Immature natural killer cell (primary cell): ENCODE data around the gene ALK. TPM values are rescaled to one million over a fixed set of nuclear protein-coding genes. Genes with fewer than 3 reads are reported as not detected.

ENCODE experiments used
- DNase-seq, 3 donors: peaks; one replicate each; pipeline ENCODE4 v3.0.0; 2022; ENCODE audit warnings: mixed read lengths in 1 of 3
- H3K27ac Mint-ChIP-seq, 6 donors: one replicate each; pipeline ENCODE4 v1.8.0; 2020; ENCODE audit warnings: mixed read lengths in 6 of 6, mild to moderate bottlenecking in 5 of 6, inconsistent platforms in 4 of 6, moderate library complexity in 3 of 6
- H3K27me3 Mint-ChIP-seq, 3 donors: one replicate each; pipeline ENCODE4 v1.8.0; 2020 to 2021; ENCODE audit warnings: low read depth in 3 of 3, mild to moderate bottlenecking in 3 of 3, mixed read lengths in 3 of 3, moderate library complexity in 3 of 3, inconsistent platforms in 1 of 3
- H3K36me3 Mint-ChIP-seq, 3 donors: one replicate each; pipeline ENCODE4 v1.8.0; 2020; ENCODE audit warnings: mixed read lengths in 3 of 3, inconsistent platforms in 2 of 3, mild to moderate bottlenecking in 2 of 3
- H3K4me1 Mint-ChIP-seq, 2 donors: one replicate each; pipeline ENCODE4 v1.8.0; 2020; ENCODE audit warnings: inconsistent platforms in 2 of 2, mild to moderate bottlenecking in 2 of 2, mixed read lengths in 2 of 2, moderate library complexity in 1 of 2
- H3K4me3 Mint-ChIP-seq, 5 donors: one replicate each; pipeline ENCODE4 v1.8.0; 2020; ENCODE audit warnings: mild to moderate bottlenecking in 5 of 5, mixed read lengths in 5 of 5, inconsistent platforms in 3 of 5, moderate library complexity in 3 of 5
- H3K9me3 Mint-ChIP-seq, 6 donors: one replicate each; pipeline ENCODE4 v1.8.0; 2020; ENCODE audit warnings: mild to moderate bottlenecking in 6 of 6, mixed read lengths in 6 of 6, inconsistent platforms in 4 of 6, moderate library complexity in 3 of 6
- polyA plus RNA-seq, 3 donors: library from polyadenylated mRNA; unstranded; fragments of 300-500 nt; fragmentation: Illumina TruSeq; gene quantifications; one replicate each; pipeline ENCODE4 v1.2.3, GENCODE V29; 2021

ALK gene
- polyA plus RNA-seq, 3 donors from 2014 or later = not detected

GRCh38 chr2:29447513-29447912 is 473.9 kb downstream of the ALK start:
- Mint-ChIP-seq H3K9me3 (no peaks in the 10 kb centered on the region), H3K4me3 (no peak overlapping the region), H3K27ac (no peak overlapping the region), H3K27me3 (peaks cover 3 to 5% (median 5%) of the 10 kb centered on the region in 3 donors), H3K4me1 (no peaks in the 10 kb centered on the region), H3K36me3 (no peaks in the 10 kb centered on the region)
- DNase-seq = no peak

GRCh38 chr2:29446847-29447246 is 474.5 kb downstream of the ALK start:
- no peaks in the 10 kb centered on the region for H3K36me3 Mint-ChIP-seq
- H3K4me3 Mint-ChIP-seq = no peak overlapping the region
- no peaks in the 10 kb centered on the region for H3K4me1 Mint-ChIP-seq
- no peak for DNase-seq
- H3K9me3 Mint-ChIP-seq = no peaks in the 10 kb centered on the region
- peaks cover 3 to 5% (median 5%) of the 10 kb centered on the region in 3 donors for H3K27me3 Mint-ChIP-seq
- no peak overlapping the region for H3K27ac Mint-ChIP-seq

GRCh38 chr2:29444150-29444549 is 477.2 kb downstream of the ALK start:
- no peak overlapping the region for H3K4me3 Mint-ChIP-seq

GRCh38 chr2:29443627-29444026 is 477.8 kb downstream of the ALK start:
- Mint-ChIP-seq H3K27me3 (peaks cover 2 to 4% (median 4%) of the 10 kb centered on the region in 3 donors), H3K4me3 (no peak overlapping the region), H3K27ac (no peak overlapping the region), H3K9me3 (no peaks in the 10 kb centered on the region), H3K36me3 (no peaks in the 10 kb centered on the region), H3K4me1 (no peaks in the 10 kb centered on the region)
- DNase-seq = no peak

More at GRCh38 chr2:29444150-29444549, 477.2 kb downstream of the ALK start:
- H3K27me3 Mint-ChIP-seq = peaks cover 2 to 4% (median 4%) of the 10 kb centered on the region in 3 donors
- H3K36me3 Mint-ChIP-seq = no peaks in the 10 kb centered on the region
- no peaks in the 10 kb centered on the region for H3K4me1 Mint-ChIP-seq
- H3K9me3 Mint-ChIP-seq = no peaks in the 10 kb centered on the region
- no peak for DNase-seq
- no peak overlapping the region for H3K27ac Mint-ChIP-seq

- Mint-ChIP-seq H3K4me3 (no peak overlapping the region), H3K27me3 (peaks cover 3 to 4% (median 4%) of the 10 kb centered on the region in 3 donors), H3K27ac (no peak overlapping the region), H3K36me3 (no peaks in the 10 kb centered on the region), H3K9me3 (no peaks in the 10 kb centered on the region), H3K4me1 (no peaks in the 10 kb centered on the region)
- no peak for DNase-seq
These were observed 478.2 kb downstream of the ALK start for GRCh38 chr2:29443151-29443550.

- H3K9me3 Mint-ChIP-seq = no peaks in the 10 kb centered on the region
- no peak overlapping the region for H3K4me3 Mint-ChIP-seq
- H3K36me3 Mint-ChIP-seq = no peaks in the 10 kb centered on the region
- no peaks in the 10 kb centered on the region for H3K4me1 Mint-ChIP-seq
- H3K27me3 Mint-ChIP-seq = peaks cover 4 to 6% (median 6%) of the 10 kb centered on the region in 3 donors
- no peak overlapping the region for H3K27ac Mint-ChIP-seq
- DNase-seq = no peak
These were observed 480.3 kb downstream of the ALK start for GRCh38 chr2:29440921-29441623.

- Mint-ChIP-seq H3K36me3 (no peaks in the 10 kb centered on the region), H3K9me3 (no peaks in the 10 kb centered on the region), H3K27me3 (peaks cover 2 to 5% (median 3%) of the 10 kb centered on the region in 3 donors), H3K27ac (no peak overlapping the region), H3K4me1 (no peaks in the 10 kb centered on the region), H3K4me3 (no peak overlapping the region)
- DNase-seq = no peak
These were observed 487.5 kb downstream of the ALK start for GRCh38 chr2:29433920-29434319.

- H3K27me3 Mint-ChIP-seq = peaks cover 0 to 7% (median 5%) of the 10 kb centered on the region in 3 donors
- H3K4me1 Mint-ChIP-seq = no peaks in the 10 kb centered on the region
- DNase-seq = no peak
- no peaks in the 10 kb centered on the region for H3K9me3 Mint-ChIP-seq
- no peak overlapping the region for H3K27ac Mint-ChIP-seq
- no peaks in the 10 kb centered on the region for H3K36me3 Mint-ChIP-seq
- no peak overlapping the region for H3K4me3 Mint-ChIP-seq
These were observed 488.3 kb downstream of the ALK start for GRCh38 chr2:29433128-29433527.

- DNase-seq = no peak
- H3K27me3 Mint-ChIP-seq = peaks cover 0 to 5% (median 3%) of the 10 kb centered on the region in 3 donors
- H3K9me3 Mint-ChIP-seq = no peaks in the 10 kb centered on the region
- H3K4me3 Mint-ChIP-seq = no peak overlapping the region
- H3K27ac Mint-ChIP-seq = no peak overlapping the region
- no peaks in the 10 kb centered on the region for H3K4me1 Mint-ChIP-seq
- no peaks in the 10 kb centered on the region for H3K36me3 Mint-ChIP-seq
These were observed 489.9 kb downstream of the ALK start for GRCh38 chr2:29431485-29431884.

- no peaks in the 10 kb centered on the region for H3K4me1 Mint-ChIP-seq
- no peak for DNase-seq
- H3K4me3 Mint-ChIP-seq = no peak overlapping the region
- H3K27ac Mint-ChIP-seq = no peak overlapping the region
- peaks cover 0 to 5% (median 5%) of the 10 kb centered on the region in 3 donors for H3K27me3 Mint-ChIP-seq
- H3K9me3 Mint-ChIP-seq = no peaks in the 10 kb centered on the region
- no peaks in the 10 kb centered on the region for H3K36me3 Mint-ChIP-seq
These were observed 490.8 kb downstream of the ALK start for GRCh38 chr2:29430382-29431112.

GRCh38 chr2:29426354-29426753 is 495.0 kb downstream of the ALK start:
- no peaks in the 10 kb centered on the region for H3K4me1 Mint-ChIP-seq

GRCh38 chr2:29425866-29426265 is 495.5 kb downstream of the ALK start:
- Mint-ChIP-seq H3K36me3 (no peaks in the 10 kb centered on the region), H3K4me3 (no peak overlapping the region), H3K27me3 (peaks cover 5 to 13% (median 10%) of the 10 kb centered on the region in 3 donors), H3K9me3 (no peaks in the 10 kb centered on the region), H3K27ac (no peak overlapping the region), H3K4me1 (no peaks in the 10 kb centered on the region)
- no peak for DNase-seq

More at GRCh38 chr2:29426354-29426753, 495.0 kb downstream of the ALK start:
- H3K27me3 Mint-ChIP-seq = peaks cover 5 to 11% (median 10%) of the 10 kb centered on the region in 3 donors
- H3K36me3 Mint-ChIP-seq = no peaks in the 10 kb centered on the region
- no peak for DNase-seq
- no peak overlapping the region for H3K27ac Mint-ChIP-seq
- no peaks in the 10 kb centered on the region for H3K9me3 Mint-ChIP-seq
- H3K4me3 Mint-ChIP-seq = no peak overlapping the region

- no peaks in the 10 kb centered on the region for H3K36me3 Mint-ChIP-seq
- H3K4me3 Mint-ChIP-seq = no peak overlapping the region
- DNase-seq = no peak
These were observed 498.2 kb downstream of the ALK start for GRCh38 chr2:29423061-29423666.

More at GRCh38 chr2:29423061-29423666, 498.2 kb downstream of the ALK start:
- peaks cover 6 to 16% (median 7%) of the 10 kb centered on the region in 3 donors for H3K27me3 Mint-ChIP-seq
- no peak overlapping the region for H3K27ac Mint-ChIP-seq
- H3K4me1 Mint-ChIP-seq = no peaks in the 10 kb centered on the region
- H3K9me3 Mint-ChIP-seq = no peaks in the 10 kb centered on the region
